Osteoblast (primary cell): ENCODE data around the gene PCBP2. TPM values are rescaled to one million over a fixed set of nuclear protein-coding genes. Genes with fewer than 3 reads are reported as not detected.

Experiments used
- DNase-seq: peaks from one replicate; pipeline ENCODE4 v3.0.0; 2011; ENCODE audit warnings: low spot score, mixed read lengths; ENCODE audit not compliant: insufficient read length; ENCODE audit errors: missing footprints
- H2AFZ ChIP-seq: 2 replicates; pipeline ENCODE4 v1.6.0; 2011; ENCODE audit warnings: mild to moderate bottlenecking, low read length
- H3K27ac ChIP-seq: 2 replicates; pipeline ENCODE4 v1.5.1; 2011; ENCODE audit warnings: mild to moderate bottlenecking, low read depth, low read length, moderate library complexity
- H3K27me3 ChIP-seq: 2 replicates; pipeline ENCODE4 v1.6.0; 2012; ENCODE audit warnings: mild to moderate bottlenecking, control low read depth, inconsistent platforms, low read length, moderate library complexity; ENCODE audit not compliant: insufficient read depth
- H3K36me3 ChIP-seq: 2 replicates; pipeline ENCODE4 v1.5.1; 2011; ENCODE audit warnings: mild to moderate bottlenecking, low read length, control low read depth, moderate library complexity; ENCODE audit not compliant: insufficient read depth
- H3K4me1 ChIP-seq: 2 replicates; pipeline ENCODE4 v1.5.1; 2011; ENCODE audit warnings: mild to moderate bottlenecking, low read length, control low read depth, moderate library complexity; ENCODE audit not compliant: insufficient read depth
- H3K4me2 ChIP-seq: 2 replicates; pipeline ENCODE4 v1.6.0; 2011; ENCODE audit warnings: mild to moderate bottlenecking, low read length; ENCODE audit not compliant: insufficient read depth
- H3K4me3 ChIP-seq: fragments of 200-600 bp; sonication (generic); 3 replicates; pipeline ENCODE4 v1.5.1; 2012; ENCODE audit warnings: mild to moderate bottlenecking, low read length, inconsistent platforms; ENCODE audit not compliant: insufficient read depth
- H3K79me2 ChIP-seq: 2 replicates; pipeline ENCODE4 v1.6.0; 2012; ENCODE audit warnings: mild to moderate bottlenecking, low read length, control low read depth, inconsistent platforms; ENCODE audit not compliant: insufficient read depth
- H3K9me3 ChIP-seq: 2 replicates; pipeline ENCODE4 v1.5.1; 2011; ENCODE audit warnings: low read depth, low read length, control low read depth
- H4K20me1 ChIP-seq: 2 replicates; pipeline ENCODE4 v1.6.0; 2012; ENCODE audit warnings: mild to moderate bottlenecking, low read length, control low read depth; ENCODE audit not compliant: insufficient read depth
- CTCF ChIP-seq: IDR thresholded peaks from 2 replicates; pipeline ENCODE4 v1.5.1; 2011; ENCODE audit warnings: mild to moderate bottlenecking, low read depth, low read length, moderate library complexity; ENCODE audit errors: extremely low read depth
- total RNA-seq: library from RNA; depleted of rRNA; stranded (reverse); fragments of >200 nt; gene quantifications from 2 replicates; pipeline ENCODE4 v1.2.3, GENCODE V29; 2012

The PCBP2 gene
- total RNA-seq, 1 donor, result 247 TPM

- no peaks in the 10 kb centered on the region for H3K27me3 ChIP-seq
- H3K4me2 ChIP-seq, result no peak overlapping the region
- H3K36me3 ChIP-seq, result peaks cover 99% of the 10 kb centered on the region
- DNase-seq, result no peak
- TF ChIP-seq CTCF, result no peak
- H3K79me2 ChIP-seq, result peaks cover 99% of the 10 kb centered on the region
- H3K27ac ChIP-seq, result no peak overlapping the region
- H4K20me1 ChIP-seq, result peaks cover 58% of the 10 kb centered on the region
- H3K4me3 ChIP-seq, result no peak overlapping the region
- no peak overlapping the region for H2AFZ ChIP-seq
- no peaks in the 10 kb centered on the region for H3K9me3 ChIP-seq
- no peaks in the 10 kb centered on the region for H3K4me1 ChIP-seq
Measured at GRCh38 chr12:53461059-53461458, 9.2 kb downstream of the PCBP2 start.

DNA sequence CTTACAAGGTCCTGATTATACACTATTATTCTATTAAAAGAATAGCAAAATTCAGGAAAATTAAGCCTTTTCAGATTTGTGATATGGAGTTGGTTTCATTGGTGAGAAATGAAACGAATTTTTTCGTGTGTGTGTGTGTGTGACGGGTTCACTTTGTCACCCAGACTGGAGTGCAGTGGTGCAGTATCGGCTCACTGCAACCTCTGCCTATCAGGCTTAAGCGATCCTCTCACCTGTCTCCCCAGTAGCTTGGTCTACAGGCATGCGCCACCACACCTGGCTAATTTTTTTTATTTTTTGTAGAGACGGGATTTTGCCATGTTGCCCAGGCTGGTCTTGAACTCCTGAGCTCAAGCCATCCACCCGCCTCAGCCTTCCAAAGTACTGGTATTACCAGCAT, 9.7 kb downstream of the PCBP2 start:
- no peaks in the 10 kb centered on the region for H3K27me3 ChIP-seq
- H3K4me1 ChIP-seq, result no peaks in the 10 kb centered on the region
- H3K4me2 ChIP-seq, result no peak overlapping the region
- H3K79me2 ChIP-seq, result peaks cover 99% of the 10 kb centered on the region
- H3K9me3 ChIP-seq, result no peaks in the 10 kb centered on the region
- peaks cover 60% of the 10 kb centered on the region for H4K20me1 ChIP-seq
- H3K36me3 ChIP-seq, result peaks cover 99% of the 10 kb centered on the region
- no peak overlapping the region for H3K27ac ChIP-seq
- no peak for TF ChIP-seq CTCF
- DNase-seq, result no peak
- H2AFZ ChIP-seq, result no peak overlapping the region
- H3K4me3 ChIP-seq, result no peak overlapping the region

DNA sequence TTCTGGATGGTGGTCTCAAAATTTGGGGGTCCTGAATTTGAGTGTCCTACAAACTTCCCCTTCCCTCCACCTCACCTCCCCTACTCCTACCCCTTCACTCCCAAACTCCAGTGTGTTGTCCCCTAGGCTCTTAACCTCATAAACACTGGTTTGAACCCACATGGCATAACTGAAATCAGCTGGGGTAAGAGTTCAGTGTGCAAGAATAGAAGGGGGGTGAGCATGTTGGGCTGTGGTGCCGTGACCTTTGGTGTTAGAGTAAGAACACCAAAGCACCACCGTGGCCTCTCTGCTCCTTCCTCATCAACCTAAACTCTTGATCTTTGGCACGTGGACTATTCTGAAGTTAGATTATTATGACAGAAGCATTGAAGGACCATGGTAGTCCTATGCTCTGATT, 11.0 kb downstream of the PCBP2 start:
- Histone ChIP-seq H3K27me3 (no peaks in the 10 kb centered on the region), H3K4me2 (no peak overlapping the region), H3K4me3 (no peak overlapping the region), H3K36me3 (peaks cover 99% of the 10 kb centered on the region), H3K4me1 (no peaks in the 10 kb centered on the region), H3K27ac (no peak overlapping the region), H4K20me1 (peaks cover 56% of the 10 kb centered on the region), H3K9me3 (no peaks in the 10 kb centered on the region), H3K79me2 (peaks cover 97% of the 10 kb centered on the region), H2AFZ (no peak overlapping the region)
- no peak for DNase-seq
- no peak for TF ChIP-seq CTCF

DNA sequence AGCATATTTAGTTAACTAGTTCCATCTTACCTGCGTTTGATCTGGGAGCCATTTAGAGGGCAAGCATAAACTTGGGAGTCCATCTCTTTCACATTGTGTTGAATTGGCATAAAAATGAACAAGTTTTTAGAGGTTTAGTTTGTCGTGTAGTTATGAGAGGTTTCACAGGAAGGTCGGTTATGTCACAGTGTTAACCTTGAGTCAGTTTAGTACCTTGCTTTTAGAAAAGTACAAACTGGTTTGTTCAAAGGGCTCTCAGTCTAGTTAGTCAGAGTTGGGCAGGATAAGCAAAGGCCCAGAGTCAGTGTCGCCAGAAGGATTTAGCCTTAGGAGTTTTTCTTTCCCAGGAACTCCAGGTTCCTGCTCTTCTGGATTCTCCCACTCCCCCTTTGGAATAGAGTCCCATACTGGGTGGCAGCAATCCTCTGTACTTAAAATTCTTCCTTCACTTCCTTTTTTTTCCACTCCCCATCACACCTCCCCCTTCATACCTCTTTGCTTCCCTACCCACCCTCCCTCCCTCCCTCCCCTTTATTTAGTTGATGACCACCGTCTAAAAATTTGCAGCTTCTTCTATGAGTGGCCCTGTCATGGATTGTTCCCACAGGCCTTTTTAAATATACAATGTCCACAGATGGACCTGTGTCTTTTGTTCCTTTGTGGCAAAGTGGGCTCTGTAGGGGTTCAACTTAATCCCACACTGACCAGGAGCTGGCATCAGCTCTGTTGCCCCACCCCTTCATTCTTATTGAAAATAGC, 12.1 kb downstream of the PCBP2 start:
- Histone ChIP-seq H2AFZ (no peak overlapping the region), H3K9me3 (no peaks in the 10 kb centered on the region), H3K79me2 (peaks cover 95% of the 10 kb centered on the region), H3K4me2 (no peak overlapping the region), H4K20me1 (peaks cover 60% of the 10 kb centered on the region), H3K27me3 (no peaks in the 10 kb centered on the region), H3K27ac (no peak overlapping the region), H3K4me3 (no peak overlapping the region), H3K4me1 (no peaks in the 10 kb centered on the region), H3K36me3 (peaks cover 99% of the 10 kb centered on the region)
- TF ChIP-seq CTCF, result no peak
- no peak for DNase-seq
